COR-L47 (cell line): ENCODE data around the gene RYR2.

Experiments used
- DNase-seq: peaks from one replicate; lab custom pipeline; 2025; lab: John Stamatoyannopoulos, UW

The RYR2 gene

DNA sequence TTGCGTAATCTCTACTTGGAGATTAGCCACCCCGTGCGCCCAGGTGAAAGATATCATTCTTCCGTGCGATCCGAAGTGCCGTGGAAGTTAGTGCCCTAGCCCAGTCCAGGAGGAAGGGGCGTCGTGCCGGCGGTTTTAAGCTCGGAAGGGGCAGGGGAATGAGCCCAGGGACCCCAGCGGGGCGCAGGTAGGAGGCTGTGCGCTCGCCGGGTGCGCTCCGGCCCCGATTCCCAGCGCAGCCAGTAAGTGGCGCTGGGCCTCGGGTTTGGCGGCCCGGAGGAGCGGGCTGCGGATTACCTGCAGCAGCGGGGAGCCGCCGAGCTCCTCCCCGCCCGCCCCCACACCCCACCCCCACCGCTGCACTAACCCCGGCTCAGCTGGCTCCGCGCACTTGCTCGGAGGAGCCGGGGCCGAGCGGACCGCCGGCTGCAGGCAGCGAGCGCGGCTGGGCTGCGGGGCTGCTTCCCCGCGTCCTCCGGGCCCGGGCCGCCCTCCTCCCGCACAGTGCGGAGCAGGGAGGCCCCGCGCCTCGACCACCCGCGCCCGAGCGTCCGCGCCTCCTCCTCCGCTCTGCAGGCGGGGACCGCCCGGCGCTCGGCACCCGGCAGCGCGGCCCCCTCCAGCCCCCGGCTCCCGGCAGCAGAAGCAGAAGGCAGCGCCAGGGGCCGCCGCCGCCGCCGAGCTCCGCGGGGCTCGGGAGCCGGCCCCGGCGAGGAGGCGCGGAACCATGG is at the start of gene RYR2:
Gene RYR2, plus strand, starts transcription at position 390 of the 731 bp plus-strand sequence. Its CDS starts 338 bp downstream, at position 728.
- no peak for DNase-seq

DNA sequence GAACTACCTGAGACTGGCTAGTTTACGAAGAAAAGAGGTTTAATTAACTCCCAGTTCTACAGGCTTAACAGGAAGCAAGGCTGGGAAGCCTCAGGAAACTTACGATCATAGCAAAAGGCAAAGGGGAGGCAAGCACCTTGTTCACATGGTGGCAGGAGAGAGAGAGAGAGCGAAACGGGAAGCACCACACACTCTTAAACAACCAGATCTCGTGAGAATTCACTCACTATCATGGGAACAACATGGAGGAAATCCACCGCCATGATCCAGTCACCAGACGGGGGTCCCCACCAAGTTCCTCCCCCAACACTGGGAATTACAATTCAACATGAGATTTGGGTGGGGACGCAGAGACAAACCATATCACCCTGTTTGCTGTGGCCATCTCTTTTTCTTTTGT is 49.5 kb upstream of the RYR2 start:
- no peak for DNase-seq

DNA sequence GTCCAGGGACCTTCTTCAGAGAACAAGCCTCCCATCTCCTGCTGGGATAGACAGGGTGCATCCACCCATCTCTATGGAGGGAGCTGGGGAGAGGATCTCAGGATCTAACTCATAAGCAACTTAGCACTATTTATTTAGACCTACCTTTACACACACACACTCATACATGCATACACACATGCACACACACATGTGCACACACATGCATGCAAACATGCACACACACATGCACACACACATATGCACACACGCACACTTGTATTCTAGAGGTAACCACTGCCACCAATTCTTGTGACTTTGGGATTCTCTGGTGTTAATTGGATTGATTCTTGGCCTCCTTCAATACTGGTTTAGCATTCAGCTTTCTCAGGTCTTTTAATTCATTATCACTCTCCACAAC is 47.5 kb upstream of the RYR2 start:
- DNase-seq = no peak

- no peak for DNase-seq
These were observed 44.6 kb upstream of the RYR2 start for GRCh38 chr1:236997361-236997760.

GRCh38 chr1:236997882-236998281 is 44.1 kb upstream of the RYR2 start:
- DNase-seq = no peak

DNA sequence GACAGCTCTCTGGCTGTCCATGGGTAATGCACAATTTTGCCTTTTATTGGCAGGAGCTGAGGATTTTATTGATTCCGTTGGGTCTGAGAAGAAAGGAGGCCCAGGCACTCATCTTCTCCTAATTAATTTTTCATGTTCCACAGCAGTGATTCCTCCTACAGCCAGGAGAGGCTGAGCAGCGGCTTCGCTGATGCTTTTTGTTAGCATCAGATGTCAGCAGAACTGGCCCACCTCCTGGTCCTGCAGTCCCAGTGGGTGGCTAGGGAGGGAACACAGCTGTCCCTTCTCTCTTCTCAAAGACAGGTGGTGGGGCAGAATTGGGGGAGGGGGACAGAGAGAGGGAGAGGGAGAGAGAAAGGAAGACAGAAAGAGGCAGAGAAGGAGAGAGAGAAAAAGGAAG is 43.4 kb upstream of the RYR2 start:
- DNase-seq = no peak

- no peak for DNase-seq
These were observed 41.8 kb upstream of the RYR2 start for GRCh38 chr1:237000191-237000590.

- DNase-seq = no peak
These were observed 38.5 kb upstream of the RYR2 start for GRCh38 chr1:237003516-237003915.

DNA sequence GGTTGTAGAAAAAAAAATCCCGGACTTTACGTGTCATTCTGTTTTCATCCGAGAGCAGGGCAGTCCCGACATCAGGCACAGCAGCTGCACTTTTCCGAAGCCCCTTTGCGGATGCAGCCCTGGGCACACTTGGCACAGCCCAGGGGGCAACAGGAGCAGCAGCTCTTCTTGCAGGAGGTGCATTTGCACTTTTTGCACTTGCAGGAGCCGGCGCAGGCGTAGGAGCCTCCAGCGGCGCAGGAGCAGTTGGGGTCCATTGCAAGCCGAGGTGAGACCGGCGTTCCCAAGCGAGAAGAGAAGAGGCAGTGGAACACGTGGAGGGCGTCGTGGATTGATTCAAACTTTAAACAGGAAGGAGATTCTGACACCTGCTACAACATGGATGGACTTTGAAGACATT is 37.9 kb upstream of the RYR2 start, which contains the start of gene MT1HL1:
Gene MT1HL1, minus strand, starts transcription at position 326 of the 400 bp plus-strand sequence. Its CDS starts 69 bp downstream, at position 257.
- no peak for DNase-seq

GRCh38 chr1:237005674-237006073 is 36.3 kb upstream of the RYR2 start:
- DNase-seq = no peak

- no peak for DNase-seq
These were observed 34.7 kb upstream of the RYR2 start for GRCh38 chr1:237007147-237007881.

GRCh38 chr1:237009611-237010010 is 32.4 kb upstream of the RYR2 start:
- DNase-seq = no peak

DNA sequence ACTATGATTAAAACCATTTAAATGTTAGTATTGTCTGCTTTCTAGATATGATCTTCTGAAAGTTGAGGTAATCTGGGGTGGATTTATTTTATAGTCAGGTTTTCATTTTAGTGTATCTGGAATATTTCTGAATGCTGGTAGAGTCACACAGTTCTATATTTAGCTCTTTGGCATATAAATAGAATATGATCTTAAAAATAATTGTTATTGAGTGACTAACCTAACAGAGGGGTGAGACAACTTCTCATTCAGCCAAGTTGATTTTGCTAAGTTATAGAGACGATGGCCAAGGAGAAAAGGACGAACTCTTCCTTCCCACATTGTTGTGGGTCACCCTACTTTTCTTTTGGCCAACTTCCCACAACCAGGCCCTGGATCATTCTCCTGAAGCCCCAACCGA is 30.6 kb upstream of the RYR2 start:
- DNase-seq = no peak

GRCh38 chr1:237012361-237012760 is 29.6 kb upstream of the RYR2 start:
- DNase-seq = no peak

GRCh38 chr1:237012788-237013383 is 29.1 kb upstream of the RYR2 start:
- DNase-seq = no peak

DNA sequence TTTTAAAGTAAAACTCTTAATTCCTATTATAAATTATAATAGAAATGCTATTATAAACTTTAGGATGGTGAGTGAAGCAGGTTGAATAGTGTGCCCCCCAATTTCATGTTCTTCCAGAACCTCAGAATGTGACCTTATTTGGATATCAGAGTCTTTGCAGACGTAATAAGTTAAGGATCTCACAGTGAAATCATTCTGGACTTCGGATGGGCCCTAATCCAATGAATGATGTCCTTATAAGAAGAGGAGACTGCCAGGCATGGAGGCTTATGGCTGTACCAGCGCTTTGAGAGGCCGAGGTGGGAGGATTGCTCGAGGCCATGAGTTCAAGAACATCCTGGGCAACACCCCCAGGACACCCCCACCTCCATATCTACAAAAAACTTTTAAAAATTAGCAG is 28.4 kb upstream of the RYR2 start:
- no peak for DNase-seq

GRCh38 chr1:237016626-237017025 is 25.4 kb upstream of the RYR2 start:
- DNase-seq = no peak

DNA sequence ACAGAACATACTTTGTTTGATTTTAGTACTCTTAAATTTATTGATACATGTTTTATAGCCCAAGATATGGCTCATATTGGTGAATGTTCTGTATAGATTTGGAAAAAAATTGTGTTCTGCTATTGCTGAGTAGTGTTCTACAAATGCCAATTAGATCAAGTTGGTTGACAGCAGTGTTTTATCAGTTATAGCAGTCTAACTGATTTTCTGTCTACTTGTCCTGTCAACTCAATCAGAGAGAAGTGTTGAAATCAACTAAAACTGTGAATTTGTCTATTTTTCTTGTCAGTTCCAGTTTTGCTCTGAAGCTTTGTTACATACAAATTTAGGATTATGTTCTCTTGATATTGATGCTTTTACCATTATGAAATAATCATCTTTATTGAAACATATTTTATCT is 23.1 kb upstream of the RYR2 start:
- DNase-seq = no peak

- DNase-seq = no peak
These were observed 16.5 kb upstream of the RYR2 start for GRCh38 chr1:237025358-237026074.

- no peak for DNase-seq
These were observed 12.7 kb upstream of the RYR2 start for GRCh38 chr1:237029240-237029639.

- no peak for DNase-seq
These were observed 12.0 kb upstream of the RYR2 start for GRCh38 chr1:237029850-237030535.

DNA sequence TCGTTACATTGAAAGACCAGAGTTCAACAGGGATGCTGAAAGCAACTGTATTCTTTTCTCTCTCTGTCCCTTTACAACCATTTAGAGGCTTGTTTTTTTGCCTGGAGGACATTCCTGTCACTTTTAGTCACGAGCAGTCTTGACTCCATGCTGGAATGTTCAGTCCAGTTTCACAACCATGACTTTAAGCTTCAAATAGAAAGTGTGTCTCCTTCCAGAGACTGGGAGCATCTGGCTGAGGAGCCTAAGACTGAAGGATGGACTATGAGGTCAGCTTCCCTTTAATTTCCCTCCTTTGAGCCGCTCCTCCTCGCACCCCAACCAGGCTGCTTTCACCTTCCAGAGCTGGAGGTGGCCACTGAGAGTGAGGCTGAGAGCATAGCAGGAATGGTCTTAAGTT is 10.5 kb upstream of the RYR2 start:
- DNase-seq = no peak
